DND-41 (cell line): Measurements from ENCODE around the gene KIF13A.

Experiments used
- ATAC-seq: fragments of 200-7000 bp; cut with Tn5 transposase; 3 replicates; pipeline ENCODE4 v1.9.1; 2021; ENCODE audit warnings: low read depth; ENCODE audit not compliant: insufficient read depth
- DNase-seq: peaks from one replicate; pipeline ENCODE4 v3.0.0-alpha.2; 2020
- H2AFZ ChIP-seq: 2 replicates; pipeline ENCODE4 v1.6.0; 2012; ENCODE audit warnings: low read depth, low read length
- H3K27ac ChIP-seq: 2 replicates; pipeline ENCODE4 v1.5.1; 2012; ENCODE audit warnings: low read length, inconsistent platforms
- H3K27me3 ChIP-seq: fragments of 200-600 bp; sonication (generic); 2 replicates; pipeline ENCODE4 v1.6.0; 2012; ENCODE audit warnings: low read length, mild to moderate bottlenecking, inconsistent platforms; ENCODE audit not compliant: insufficient read depth, poor library complexity
- H3K36me3 ChIP-seq: 2 replicates; pipeline ENCODE4 v1.5.1; 2012; ENCODE audit warnings: low read length, inconsistent platforms; ENCODE audit not compliant: insufficient read depth
- H3K4me1 ChIP-seq: 2 replicates; pipeline ENCODE4 v1.5.1; 2012; ENCODE audit warnings: mild to moderate bottlenecking, low read length; ENCODE audit not compliant: insufficient read depth
- H3K4me2 ChIP-seq: 2 replicates; pipeline ENCODE4 v1.6.0; 2012; ENCODE audit warnings: mild to moderate bottlenecking, moderate library complexity, low read length, inconsistent platforms; ENCODE audit not compliant: insufficient read depth
- H3K4me3 ChIP-seq, 2 experiments: fragments of 200-600 bp in 1 of 2; shearing (Covaris generic) in 1 of 2; 2 replicates each; pipeline ENCODE4 v1.5.1; 2012 to 2016; ENCODE audit warnings: inconsistent platforms in 2 of 2, low read length in 2 of 2, mild to moderate bottlenecking in 2 of 2, low read depth in 1 of 2, moderate library complexity in 1 of 2
- H3K79me2 ChIP-seq: 2 replicates; pipeline ENCODE4 v1.6.0; 2012; ENCODE audit warnings: low read length, inconsistent platforms; ENCODE audit not compliant: insufficient read depth
- H3K9ac ChIP-seq: 2 replicates; pipeline ENCODE4 v1.6.0; 2012; ENCODE audit warnings: low read depth, mild to moderate bottlenecking, inconsistent platforms, low read length, moderate library complexity
- H3K9me3 ChIP-seq: 2 replicates; pipeline ENCODE4 v1.5.1; 2012; ENCODE audit warnings: low read length, moderate library complexity, mild to moderate bottlenecking, inconsistent platforms; ENCODE audit not compliant: insufficient read depth, severe bottlenecking
- H4K20me1 ChIP-seq: 2 replicates; pipeline ENCODE4 v1.6.0; 2012; ENCODE audit warnings: low read length; ENCODE audit not compliant: insufficient read depth
- EZH2 ChIP-seq: IDR thresholded peaks from 3 replicates; pipeline ENCODE4 v1.6.1; 2012; ENCODE audit warnings: borderline replicate concordance, low read depth, mild to moderate bottlenecking, moderate library complexity, low read length, inconsistent platforms; ENCODE audit not compliant: severe bottlenecking
- TF ChIP-seq, protein P1 (sequence below): IDR thresholded peaks from 2 replicates; pipeline ENCODE4 v1.5.1; 2012; ENCODE audit warnings: borderline replicate concordance, low read length, moderate library complexity, mild to moderate bottlenecking; ENCODE audit not compliant: poor library complexity, severe bottlenecking; ENCODE audit errors: extremely low read depth

Gene KIF13A

DNA sequence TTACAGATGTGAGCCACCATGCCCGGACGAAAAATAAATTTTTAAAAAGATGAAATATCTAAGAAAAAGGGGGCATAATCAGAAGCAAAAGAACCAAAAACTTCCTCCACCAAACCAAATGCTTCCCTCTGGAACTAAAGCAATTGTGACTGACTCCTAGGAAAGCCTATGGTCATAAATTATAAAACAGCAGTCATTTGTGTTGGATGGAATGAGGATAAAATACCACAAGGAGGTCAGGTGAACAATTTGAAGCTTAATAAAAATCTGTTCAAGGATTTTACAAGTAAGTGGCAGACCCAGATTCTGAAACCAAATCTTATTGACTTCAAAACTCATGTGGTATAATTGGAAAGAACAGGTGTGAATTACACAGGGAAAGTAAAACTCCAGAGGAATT is 114.5 kb downstream of the KIF13A start:
- Histone ChIP-seq H4K20me1 (no peaks in the 10 kb centered on the region), H3K27ac (no peak overlapping the region), H3K4me3 (no peak overlapping the region), H3K9me3 (no peaks in the 10 kb centered on the region), H3K4me2 (no peak overlapping the region), H3K4me1 (no peaks in the 10 kb centered on the region), H3K36me3 (no peaks in the 10 kb centered on the region), H3K79me2 (no peaks in the 10 kb centered on the region), H3K9ac (no peak overlapping the region), H3K27me3 (no peaks in the 10 kb centered on the region), H2AFZ (no peak overlapping the region)
- no peak for TF ChIP-seq EZH2
- TF ChIP-seq, protein P1, sequence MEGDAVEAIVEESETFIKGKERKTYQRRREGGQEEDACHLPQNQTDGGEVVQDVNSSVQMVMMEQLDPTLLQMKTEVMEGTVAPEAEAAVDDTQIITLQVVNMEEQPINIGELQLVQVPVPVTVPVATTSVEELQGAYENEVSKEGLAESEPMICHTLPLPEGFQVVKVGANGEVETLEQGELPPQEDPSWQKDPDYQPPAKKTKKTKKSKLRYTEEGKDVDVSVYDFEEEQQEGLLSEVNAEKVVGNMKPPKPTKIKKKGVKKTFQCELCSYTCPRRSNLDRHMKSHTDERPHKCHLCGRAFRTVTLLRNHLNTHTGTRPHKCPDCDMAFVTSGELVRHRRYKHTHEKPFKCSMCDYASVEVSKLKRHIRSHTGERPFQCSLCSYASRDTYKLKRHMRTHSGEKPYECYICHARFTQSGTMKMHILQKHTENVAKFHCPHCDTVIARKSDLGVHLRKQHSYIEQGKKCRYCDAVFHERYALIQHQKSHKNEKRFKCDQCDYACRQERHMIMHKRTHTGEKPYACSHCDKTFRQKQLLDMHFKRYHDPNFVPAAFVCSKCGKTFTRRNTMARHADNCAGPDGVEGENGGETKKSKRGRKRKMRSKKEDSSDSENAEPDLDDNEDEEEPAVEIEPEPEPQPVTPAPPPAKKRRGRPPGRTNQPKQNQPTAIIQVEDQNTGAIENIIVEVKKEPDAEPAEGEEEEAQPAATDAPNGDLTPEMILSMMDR, result no peak
- DNase-seq (no peak), ATAC-seq (no peak)

DNA sequence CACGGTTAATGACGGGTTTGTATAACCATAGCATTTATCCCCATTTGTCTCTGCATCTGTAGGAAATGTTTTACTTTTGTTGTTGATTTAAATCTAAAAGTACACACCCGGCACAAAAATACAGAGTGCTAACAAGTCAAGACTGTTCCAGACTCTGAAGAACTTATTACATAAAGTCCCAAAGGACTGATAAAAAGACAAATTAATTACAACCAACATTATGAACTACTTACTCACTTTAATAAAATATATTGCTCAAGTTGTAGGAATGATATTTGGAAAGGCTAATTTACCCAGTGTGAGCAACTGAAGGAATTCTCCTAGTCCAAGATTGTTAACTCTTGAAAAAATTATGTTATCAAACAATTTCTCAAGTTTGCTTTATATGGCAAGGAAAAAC is 115.6 kb downstream of the KIF13A start:
- no peaks in the 10 kb centered on the region for H3K4me1 ChIP-seq

DNA sequence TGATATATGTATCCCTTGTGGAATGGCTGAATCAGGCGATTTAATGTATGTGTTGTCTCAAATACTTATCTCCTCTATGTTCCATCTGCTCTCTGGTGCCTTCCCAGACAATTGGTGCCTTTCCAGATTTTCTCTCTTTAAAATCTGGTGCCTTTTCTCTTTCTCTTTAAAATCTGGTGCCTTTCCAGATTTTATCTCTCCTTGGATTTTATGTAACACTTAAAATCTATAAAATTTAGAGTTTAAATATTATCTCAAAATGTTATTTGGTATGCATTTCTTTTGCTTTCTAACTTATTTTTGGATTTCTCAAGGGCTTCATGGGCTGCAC is 116.3 kb downstream of the KIF13A start:
- ATAC-seq, result no peak
- TF ChIP-seq, protein P1, result no peak
- no peak for TF ChIP-seq EZH2
- no peak overlapping the region for H3K27ac ChIP-seq
- no peaks in the 10 kb centered on the region for H4K20me1 ChIP-seq
- H3K9ac ChIP-seq, result no peak overlapping the region
- no peak overlapping the region for H3K4me2 ChIP-seq
- H2AFZ ChIP-seq, result no peak overlapping the region
- H3K4me3 ChIP-seq, result no peak overlapping the region
- no peaks in the 10 kb centered on the region for H3K4me1 ChIP-seq
- DNase-seq, result no peak
- H3K27me3 ChIP-seq, result no peaks in the 10 kb centered on the region
- no peaks in the 10 kb centered on the region for H3K79me2 ChIP-seq
- no peaks in the 10 kb centered on the region for H3K9me3 ChIP-seq
- H3K36me3 ChIP-seq, result no peaks in the 10 kb centered on the region

More for the DNA sequence above, 115.6 kb downstream of the KIF13A start:
- Histone ChIP-seq H3K27me3 (no peaks in the 10 kb centered on the region), H3K27ac (no peak overlapping the region), H3K4me2 (no peak overlapping the region), H2AFZ (no peak overlapping the region), H4K20me1 (no peaks in the 10 kb centered on the region), H3K9me3 (no peaks in the 10 kb centered on the region), H3K36me3 (no peaks in the 10 kb centered on the region), H3K79me2 (no peaks in the 10 kb centered on the region), H3K4me3 (no peak overlapping the region), H3K9ac (no peak overlapping the region)
- ATAC-seq (no peak), DNase-seq (no peak)
- TF ChIP-seq, protein P1, result no peak
- no peak for TF ChIP-seq EZH2
